ENCODE results near the gene PCP4.

- TF ChIP-seq CTCF (conservative IDR thresholded peaks at IDR 0.05; ENCODE audit: low read length): no peak
- TF ChIP-seq EZH2phosphoT487 (IDR thresholded peaks at IDR 0.05; ENCODE audit: borderline replicate concordance, low read depth, low read length): no peak
Observed at GRCh38 chr21:39881661-39882060, 14.4 kb downstream of the PCP4 start.

Data from OCI-LY7 (cell line).